Measurements from ENCODE around the gene ZBTB24. TPM values are rescaled to one million over a fixed set of nuclear protein-coding genes. Genes with fewer than 3 reads are reported as not detected.
A peak's percentile ranks its signal among the peaks of the same experiment; 100 is the strongest.

ZBTB24 gene
- total RNA-seq, 2 experiments from 2014 or later, result 6.9 to 7.4 TPM

- Mint-ChIP-seq H3K27ac (no peak overlapping the region), H3K4me1 (ENCODE audit: low read depth) (peaks cover 34% of the 10 kb centered on the region), H3K36me3 (ENCODE audit: low read depth) (peaks cover 8% of the 10 kb centered on the region), H3K27me3 (ENCODE audit: low read depth) (no peaks in the 10 kb centered on the region), H3K9me3 (no peaks in the 10 kb centered on the region), H3K4me3 (no peak overlapping the region)
- no peak for DNase-seq
- intact Hi-C loops (cut with micrococcal nuclease), result no loop called here
- CTCF ChIA-PET, result interaction anchor here (2.0 kb wide), 1 partner anchor 16 kb away, joined by 4 read pairs; no protein-coding TSS in a partner anchor
Measured at GRCh38 chr6:109447087-109447486, 35.9 kb downstream of the ZBTB24 start.

- Mint-ChIP-seq H3K36me3 (ENCODE audit: low read depth) (peaks cover 10% of the 10 kb centered on the region), H3K27ac (no peak overlapping the region)
Measured at GRCh38 chr6:109446541-109446940, 36.5 kb downstream of the ZBTB24 start.

GRCh38 chr6:109446072-109446471 is 36.9 kb downstream of the ZBTB24 start:
- peaks cover 44% of the 10 kb centered on the region for H3K4me1 Mint-ChIP-seq (ENCODE audit: low read depth)
- CTCF ChIA-PET, result no interaction called here
- no peak overlapping the region for H3K4me3 Mint-ChIP-seq
- no peak overlapping the region for H3K27ac Mint-ChIP-seq
- peaks cover 11% of the 10 kb centered on the region for H3K36me3 Mint-ChIP-seq (ENCODE audit: low read depth)
- no peak for DNase-seq
- intact Hi-C loops (cut with micrococcal nuclease), result no loop called here
- H3K27me3 Mint-ChIP-seq (ENCODE audit: low read depth), result no peaks in the 10 kb centered on the region
- H3K9me3 Mint-ChIP-seq, result no peaks in the 10 kb centered on the region

More at GRCh38 chr6:109446541-109446940, 36.5 kb downstream of the ZBTB24 start:
- intact Hi-C loops (cut with micrococcal nuclease), result no loop called here
- H3K9me3 Mint-ChIP-seq, result no peaks in the 10 kb centered on the region
- no peak overlapping the region for H3K4me3 Mint-ChIP-seq
- CTCF ChIA-PET, result interaction anchor here (2.0 kb wide), 1 partner anchor 17 kb away, joined by 4 read pairs; no protein-coding TSS in a partner anchor
- H3K27me3 Mint-ChIP-seq (ENCODE audit: low read depth), result no peaks in the 10 kb centered on the region
- H3K4me1 Mint-ChIP-seq (ENCODE audit: low read depth), result peaks cover 39% of the 10 kb centered on the region
- no peak for DNase-seq

GRCh38 chr6:109445382-109445781 is 37.6 kb downstream of the ZBTB24 start:
- no peak for DNase-seq
- Mint-ChIP-seq H3K4me1 (ENCODE audit: low read depth) (peaks cover 39% of the 10 kb centered on the region), H3K27ac (no peak overlapping the region), H3K9me3 (no peaks in the 10 kb centered on the region), H3K27me3 (ENCODE audit: low read depth) (no peaks in the 10 kb centered on the region), H3K36me3 (ENCODE audit: low read depth) (peaks cover 8% of the 10 kb centered on the region), H3K4me3 (no peak overlapping the region)
- intact Hi-C loops (cut with micrococcal nuclease), result no loop called here
- CTCF ChIA-PET, result interaction anchor here (1.6 kb wide), 1 partner anchor 11 kb away, joined by 5 read pairs; the partner anchor contains the start of gene MICAL1

- Mint-ChIP-seq H3K27ac (no peak overlapping the region), H3K9me3 (no peaks in the 10 kb centered on the region), H3K36me3 (ENCODE audit: low read depth) (peaks cover 8% of the 10 kb centered on the region), H3K4me3 (no peak overlapping the region), H3K4me1 (ENCODE audit: low read depth) (peaks cover 29% of the 10 kb centered on the region), H3K27me3 (ENCODE audit: low read depth) (no peaks in the 10 kb centered on the region)
- intact Hi-C loops (cut with micrococcal nuclease), result loop anchor here (5.0 kb wide), 1 partner anchor 249 kb away; the partner anchor contains the start of genes AK9 and FIG4
- CTCF ChIA-PET, result interaction anchor here (1.1 to 3.3 kb wide), 4 partner anchors 10 to 59 kb away, joined by 3 to 13 read pairs (median 10); partner anchors contain the start of genes CD164 and MICAL1
- DNase-seq, result no peak
Measured at GRCh38 chr6:109443425-109443950, 39.5 kb downstream of the ZBTB24 start.

- no peak overlapping the region for H3K27ac Mint-ChIP-seq
- peaks cover 27% of the 10 kb centered on the region for H3K4me1 Mint-ChIP-seq (ENCODE audit: low read depth)
- no peaks in the 10 kb centered on the region for H3K9me3 Mint-ChIP-seq
- no peaks in the 10 kb centered on the region for H3K27me3 Mint-ChIP-seq (ENCODE audit: low read depth)
- intact Hi-C loops (cut with micrococcal nuclease), result loop anchor here (5.0 kb wide), 1 partner anchor 250 kb away; the partner anchor contains the start of genes AK9 and FIG4
- H3K4me3 Mint-ChIP-seq, result peak overlapping the region; percentile 94
- no peak for DNase-seq
- peaks cover 8% of the 10 kb centered on the region for H3K36me3 Mint-ChIP-seq (ENCODE audit: low read depth)
- CTCF ChIA-PET, result interaction anchor here (0.5 to 3.3 kb wide), 8 partner anchors 11 to 597 kb away, joined by 3 to 13 read pairs (median 6); partner anchors contain the start of genes CD164, MICAL1 and ZBTB24
Measured at GRCh38 chr6:109442393-109442924, 40.6 kb downstream of the ZBTB24 start.

- no peaks in the 10 kb centered on the region for H3K27me3 Mint-ChIP-seq (ENCODE audit: low read depth)
- H3K27ac Mint-ChIP-seq, result peak overlapping the region; percentile 87
- peak; percentile 66 for DNase-seq
- peak overlapping the region; percentile 94 for H3K4me3 Mint-ChIP-seq
- no peaks in the 10 kb centered on the region for H3K9me3 Mint-ChIP-seq
- H3K4me1 Mint-ChIP-seq (ENCODE audit: low read depth), result peaks cover 27% of the 10 kb centered on the region
- CTCF ChIA-PET, result interaction anchor here (0.8 to 3.3 kb wide), 7 partner anchors 12 to 253 kb away, joined by 3 to 13 read pairs (median 6); partner anchors contain the start of genes CD164, MICAL1 and ZBTB24
- peaks cover 8% of the 10 kb centered on the region for H3K36me3 Mint-ChIP-seq (ENCODE audit: low read depth)
- intact Hi-C loops (cut with micrococcal nuclease), result loop anchor here (1.0 to 5.0 kb wide), 5 partner anchors 14 to 346 kb away; partner anchors contain the start of genes AK9, CEP57L1, FIG4 and MICAL1
Measured at GRCh38 chr6:109441069-109441816, 41.8 kb downstream of the ZBTB24 start.

- H3K36me3 Mint-ChIP-seq (ENCODE audit: low read depth), result peaks cover 8% of the 10 kb centered on the region
- CTCF ChIA-PET, result interaction anchor here (0.8 to 3.1 kb wide), 5 partner anchors 15 to 252 kb away, joined by 3 to 13 read pairs (median 6); partner anchors contain the start of genes CD164 and MICAL1
- intact Hi-C loops (cut with micrococcal nuclease), result loop anchor here (1.0 to 5.0 kb wide), 7 partner anchors 15 to 346 kb away; partner anchors contain the start of genes AK9, CD164, CEP57L1 and FIG4
- H3K4me3 Mint-ChIP-seq, result peak within 1 kb of the TSS; percentile 94
- H3K27me3 Mint-ChIP-seq (ENCODE audit: low read depth), result no peaks in the 10 kb centered on the region
- no peaks in the 10 kb centered on the region for H3K9me3 Mint-ChIP-seq
- peak within 1 kb of the TSS; percentile 87 for H3K27ac Mint-ChIP-seq
- peaks cover 27% of the 10 kb centered on the region for H3K4me1 Mint-ChIP-seq (ENCODE audit: low read depth)
- peak; percentile 76 for DNase-seq
Measured at GRCh38 chr6:109440331-109441068, 42.5 kb downstream of the ZBTB24 start, which contains the start of the genes PPIL6 and SMPD2. Gene PPIL6 (minus strand): TSS chr6:109440628. CDS start chr6:109440590, 38 bp downstream. Gene SMPD2 (plus strand): TSS chr6:109440724. CDS start chr6:109441122, 398 bp downstream.

GRCh38 chr6:109436041-109436440 is 47.0 kb downstream of the ZBTB24 start:
- CTCF ChIA-PET, result no interaction called here
- no peaks in the 10 kb centered on the region for H3K27me3 Mint-ChIP-seq (ENCODE audit: low read depth)
- H3K4me1 Mint-ChIP-seq (ENCODE audit: low read depth), result peaks cover 2% of the 10 kb centered on the region
- H3K4me3 Mint-ChIP-seq, result no peak overlapping the region
- H3K36me3 Mint-ChIP-seq (ENCODE audit: low read depth), result no peaks in the 10 kb centered on the region
- DNase-seq, result no peak
- intact Hi-C loops (cut with micrococcal nuclease), result no loop called here
- no peaks in the 10 kb centered on the region for H3K9me3 Mint-ChIP-seq
- no peak overlapping the region for H3K27ac Mint-ChIP-seq

GRCh38 chr6:109434456-109434855 is 48.6 kb downstream of the ZBTB24 start:
- no peak for DNase-seq
- no peak overlapping the region for H3K4me3 Mint-ChIP-seq
- no peaks in the 10 kb centered on the region for H3K4me1 Mint-ChIP-seq (ENCODE audit: low read depth)
- intact Hi-C loops (cut with micrococcal nuclease), result no loop called here
- H3K36me3 Mint-ChIP-seq (ENCODE audit: low read depth), result no peaks in the 10 kb centered on the region
- no peaks in the 10 kb centered on the region for H3K27me3 Mint-ChIP-seq (ENCODE audit: low read depth)
- H3K9me3 Mint-ChIP-seq, result no peaks in the 10 kb centered on the region
- no peak overlapping the region for H3K27ac Mint-ChIP-seq
- CTCF ChIA-PET, result no interaction called here

GRCh38 chr6:109429496-109429895 is 53.5 kb downstream of the ZBTB24 start:
- no peaks in the 10 kb centered on the region for H3K4me1 Mint-ChIP-seq (ENCODE audit: low read depth)
- DNase-seq, result no peak
- intact Hi-C loops (cut with micrococcal nuclease), result no loop called here
- no peak overlapping the region for H3K27ac Mint-ChIP-seq
- no peak overlapping the region for H3K4me3 Mint-ChIP-seq
- H3K27me3 Mint-ChIP-seq (ENCODE audit: low read depth), result peaks cover 2% of the 10 kb centered on the region
- no peaks in the 10 kb centered on the region for H3K9me3 Mint-ChIP-seq
- no peaks in the 10 kb centered on the region for H3K36me3 Mint-ChIP-seq (ENCODE audit: low read depth)
- CTCF ChIA-PET, result no interaction called here
